Astrocyte (in vitro differentiated cells and primary cell): ENCODE measurements around the gene PKHD1. TPM values are rescaled to one million over a fixed set of nuclear protein-coding genes. Genes with fewer than 3 reads are reported as not detected.

Source experiments
- DNase-seq: peaks from one replicate; pipeline ENCODE4 v3.0.0-alpha.2; 2010; ENCODE audit warnings: low read depth
- FAIRE-seq: peaks from 2 replicates; lab custom pipeline; 2011; peaks lifted over from hg19 to GRCh38; lab: Jason Lieb, UNC
- H2AFZ ChIP-seq: 2 replicates; pipeline ENCODE4 v1.6.0; 2012; ENCODE audit warnings: low read depth, low read length, inconsistent platforms
- H3K27ac ChIP-seq: 2 replicates; pipeline ENCODE4 v1.5.1; 2011; ENCODE audit warnings: low read depth, low read length, inconsistent platforms
- H3K27me3 ChIP-seq: 2 replicates; pipeline ENCODE4 v1.6.0; 2011; ENCODE audit warnings: low read length, inconsistent platforms; ENCODE audit not compliant: insufficient read depth
- H3K36me3 ChIP-seq: 2 replicates; pipeline ENCODE4 v1.5.1; 2011; ENCODE audit warnings: low read length, inconsistent platforms; ENCODE audit not compliant: insufficient read depth
- H3K4me1 ChIP-seq: 2 replicates; pipeline ENCODE4 v1.5.1; 2011; ENCODE audit warnings: low read length, inconsistent platforms; ENCODE audit not compliant: insufficient read depth
- H3K4me2 ChIP-seq: 2 replicates; pipeline ENCODE4 v1.6.0; 2012; ENCODE audit warnings: low read length, inconsistent platforms
- H3K4me3 ChIP-seq: 2 replicates; pipeline ENCODE4 v1.5.1; 2011; ENCODE audit warnings: low read depth, mild to moderate bottlenecking, low read length, inconsistent platforms; ENCODE audit not compliant: insufficient read depth
- H3K79me2 ChIP-seq: 2 replicates; pipeline ENCODE4 v1.6.0; 2012; ENCODE audit warnings: mild to moderate bottlenecking, low read length, inconsistent platforms; ENCODE audit not compliant: insufficient read depth
- H3K9ac ChIP-seq: 2 replicates; pipeline ENCODE4 v1.6.0; 2012; ENCODE audit warnings: mild to moderate bottlenecking, low read length, inconsistent platforms
- H3K9me3 ChIP-seq: 2 replicates; pipeline ENCODE4 v1.5.1; 2012; ENCODE audit warnings: low read depth, mild to moderate bottlenecking, low read length, inconsistent platforms; ENCODE audit not compliant: insufficient read depth
- H4K20me1 ChIP-seq: 2 replicates; pipeline ENCODE4 v1.6.0; 2012; ENCODE audit warnings: low read length, inconsistent platforms; ENCODE audit not compliant: insufficient read depth
- H3K27ac Mint-ChIP-seq: one replicate; pipeline ENCODE4 v1.8.0; 2021; ENCODE audit warnings: mild to moderate bottlenecking, mixed read lengths; ENCODE audit not compliant: unreplicated experiment
- H3K27me3 Mint-ChIP-seq: one replicate; pipeline ENCODE4 v1.8.0; 2021; ENCODE audit warnings: low read depth, mixed read lengths; ENCODE audit not compliant: unreplicated experiment
- H3K36me3 Mint-ChIP-seq: one replicate; pipeline ENCODE4 v1.8.0; 2021; ENCODE audit warnings: low read depth, mixed read lengths; ENCODE audit not compliant: unreplicated experiment
- H3K4me1 Mint-ChIP-seq: one replicate; pipeline ENCODE4 v1.8.0; 2021; ENCODE audit warnings: low read depth, mixed read lengths; ENCODE audit not compliant: unreplicated experiment
- H3K4me3 Mint-ChIP-seq: one replicate; pipeline ENCODE4 v1.8.0; 2021; ENCODE audit warnings: mild to moderate bottlenecking, moderate library complexity, mixed read lengths; ENCODE audit not compliant: unreplicated experiment
- H3K9me3 Mint-ChIP-seq: one replicate; pipeline ENCODE4 v1.8.0; 2021; ENCODE audit warnings: mild to moderate bottlenecking, mixed read lengths; ENCODE audit not compliant: unreplicated experiment
- CTCF ChIP-seq: IDR thresholded peaks from 2 replicates; pipeline ENCODE4 v1.5.1; 2011; ENCODE audit warnings: low read depth, mild to moderate bottlenecking, inconsistent platforms, low read length, moderate library complexity; ENCODE audit not compliant: insufficient read depth
- EZH2 ChIP-seq: IDR thresholded peaks from 2 replicates; pipeline ENCODE4 v1.6.1; 2012; ENCODE audit warnings: mild to moderate bottlenecking, low read length, inconsistent platforms; ENCODE audit not compliant: insufficient read depth
- total RNA-seq: library from RNA; stranded (reverse); gene quantifications from 2 replicates; pipeline ENCODE4 v1.2.1, GENCODE V29; 2021

The PKHD1 gene
- total RNA-seq, 1 donor from 2014 or later, result 0.16 TPM

GRCh38 chr6:51640021-51640420 lies 447.4 kb downstream of the PKHD1 start:
- Histone ChIP-seq H2AFZ (no peak overlapping the region), H3K36me3 (no peaks in the 10 kb centered on the region), H4K20me1 (no peaks in the 10 kb centered on the region), H3K9me3 (no peaks in the 10 kb centered on the region), H3K4me2 (no peak overlapping the region), H3K79me2 (no peaks in the 10 kb centered on the region), H3K27me3 (no peaks in the 10 kb centered on the region), H3K4me1 (no peaks in the 10 kb centered on the region), H3K9ac (no peak overlapping the region), H3K4me3 (no peak overlapping the region), H3K27ac (no peak overlapping the region)
- Mint-ChIP-seq H3K4me1 (peaks cover 3% of the 10 kb centered on the region), H3K27me3 (no peaks in the 10 kb centered on the region), H3K9me3 (peaks cover 2% of the 10 kb centered on the region), H3K27ac (no peak overlapping the region), H3K36me3 (no peaks in the 10 kb centered on the region), H3K4me3 (no peak overlapping the region)
- DNase-seq (no peak), FAIRE-seq (no peak)
- TF ChIP-seq EZH2 (no peak), CTCF (no peak)

GRCh38 chr6:51633424-51633823 lies 454.0 kb downstream of the PKHD1 start:
- Mint-ChIP-seq H3K27me3 (no peaks in the 10 kb centered on the region), H3K4me3 (no peak overlapping the region), H3K27ac (no peak overlapping the region)

More at GRCh38 chr6:51633424-51633823, 454.0 kb downstream of the PKHD1 start:
- Histone ChIP-seq H4K20me1 (no peaks in the 10 kb centered on the region), H3K4me3 (no peak overlapping the region), H3K36me3 (no peaks in the 10 kb centered on the region), H3K27ac (no peak overlapping the region), H3K4me2 (no peak overlapping the region), H3K79me2 (no peaks in the 10 kb centered on the region), H3K9me3 (no peaks in the 10 kb centered on the region), H3K27me3 (no peaks in the 10 kb centered on the region), H3K4me1 (no peaks in the 10 kb centered on the region), H2AFZ (no peak overlapping the region), H3K9ac (no peak overlapping the region)
- H3K9me3 Mint-ChIP-seq, result no peaks in the 10 kb centered on the region
- H3K36me3 Mint-ChIP-seq, result no peaks in the 10 kb centered on the region
- no peak for DNase-seq
- FAIRE-seq, result no peak
- no peak for TF ChIP-seq CTCF
- TF ChIP-seq EZH2, result no peak
- H3K4me1 Mint-ChIP-seq, result no peaks in the 10 kb centered on the region
